ENCODE measurements around the gene ARID3B. TPM values are rescaled to one million over a fixed set of nuclear protein-coding genes. Genes with fewer than 3 reads are reported as not detected.

The ARID3B gene
- total and polyA plus RNA-seq, 2 of the 13 experiments (the other 11 are each of a cell fraction or from before 2014, with no cell fraction given): 5.3 to 12.8 TPM

GRCh38 chr15:74598126-74598842, 57.3 kb downstream of the ARID3B start (continued):
- no peak for TF ChIP-seq ZNF260 (CRISPR knock-in tag; IDR thresholded peaks at IDR 0.05; ENCODE audit: borderline replicate concordance, low read depth)
- peak; percentile 65; the same call in 1 of the 2 replicates for TF ChIP-seq SMAD3 (CRISPR knock-in tag; IDR thresholded peaks at IDR 0.05)
- no peak for TF ChIP-seq KAT2B (IDR thresholded peaks at IDR 0.05; ENCODE audit: borderline replicate concordance, low read depth, low read length)
- no peak for TF ChIP-seq IKZF1 (IDR thresholded peaks at IDR 0.05)
- no peak for TF ChIP-seq ZNF30 (CRISPR knock-in tag; IDR thresholded peaks at IDR 0.05)
- TF ChIP-seq CAMTA2 (CRISPR knock-in tag; IDR thresholded peaks at IDR 0.05; ENCODE audit: borderline replicate concordance): peak; percentile 89; the same call in 1 of the 2 replicates
- peak; percentile 65 to 96 for TF ChIP-seq POLR2A (IDR thresholded peaks at IDR 0.05; ENCODE audit: insufficient read depth in 1 of 2, low read depth in 2 of 2, low read length in 2 of 2)
- TF ChIP-seq ZNF749 (CRISPR knock-in tag; IDR thresholded peaks at IDR 0.05; ENCODE audit: borderline replicate concordance): no peak
- no peak for TF ChIP-seq ATF5 (CRISPR knock-in tag; IDR thresholded peaks at IDR 0.05; ENCODE audit: low read depth)
- TF ChIP-seq RBM22 (optimal IDR thresholded peaks at IDR 0.05; ENCODE audit: low read length): no peak
- peak; percentile 56 for TF ChIP-seq ASH2L (IDR thresholded peaks at IDR 0.05; ENCODE audit: insufficient read length, low read depth, low read length)
- TF ChIP-seq MEF2D (CRISPR knock-in tag; IDR thresholded peaks at IDR 0.05): no peak
- TF ChIP-seq ELF1 (CRISPR knock-in tag; IDR thresholded peaks at IDR 0.05): 0 out of 2 replicates have a peak, but pooled peaks have one; percentile 22
- peak; percentile 91; the same call in 1 of the 2 replicates for TF ChIP-seq KDM5B (CRISPR knock-in tag; IDR thresholded peaks at IDR 0.05; ENCODE audit: borderline replicate concordance)
- no peak for TF ChIP-seq SNRNP70 (IDR thresholded peaks at IDR 0.05; ENCODE audit: low read depth, low read length)
- no peak for TF ChIP-seq STAT6 (CRISPR knock-in tag; IDR thresholded peaks at IDR 0.05; ENCODE audit: borderline replicate concordance)
- no peak for TF ChIP-seq KIAA2018 (CRISPR knock-in tag; IDR thresholded peaks at IDR 0.05; ENCODE audit: borderline replicate concordance)
- peak; percentile 73 for TF ChIP-seq NR2F6 (IDR thresholded peaks at IDR 0.05)
- peak; percentile 81; the same call in 1 of the 2 replicates for TF ChIP-seq NR2F6 (CRISPR knock-in tag; IDR thresholded peaks at IDR 0.05)

Data from HepG2 (cell line).